Mononuclear cell (primary cell): ENCODE measurements around the gene OR13C9. TPM values are rescaled to one million over a fixed set of nuclear protein-coding genes. Genes with fewer than 3 reads are reported as not detected.

Source experiments
- H3K27me3 ChIP-seq: 2 replicates; pipeline ENCODE4 v1.6.0; 2011; ENCODE audit warnings: low read length, control low read depth; ENCODE audit not compliant: insufficient read depth
- H3K4me1 ChIP-seq: 2 replicates; pipeline ENCODE4 v1.5.1; 2011; ENCODE audit warnings: mild to moderate bottlenecking, low read length, control low read depth; ENCODE audit not compliant: insufficient read depth
- H3K4me3 ChIP-seq: 2 replicates; pipeline ENCODE4 v1.5.1; 2011; ENCODE audit warnings: mild to moderate bottlenecking, low read length, moderate library complexity
- H3K9me3 ChIP-seq: 2 replicates; pipeline ENCODE4 v1.5.1; 2011; ENCODE audit warnings: low read depth, mild to moderate bottlenecking, control low read depth, low read length
- total RNA-seq: library from RNA; depleted of rRNA; stranded (reverse); fragments of >200 nt; gene quantifications from one replicate; pipeline ENCODE4 v1.2.3, GENCODE V29; 2012

OR13C9 gene
- total RNA-seq, 1 donor, result not detected

- Histone ChIP-seq H3K4me1 (no peaks in the 10 kb centered on the region), H3K9me3 (no peaks in the 10 kb centered on the region), H3K27me3 (no peaks in the 10 kb centered on the region), H3K4me3 (no peak overlapping the region)
These were observed 37.4 kb downstream of the OR13C9 start for GRCh38 chr9:104580562-104580961.

- Histone ChIP-seq H3K4me1 (no peaks in the 10 kb centered on the region), H3K27me3 (no peaks in the 10 kb centered on the region), H3K4me3 (no peak overlapping the region), H3K9me3 (no peaks in the 10 kb centered on the region)
These were observed 40.7 kb downstream of the OR13C9 start for GRCh38 chr9:104577263-104577662.

- H3K4me1 ChIP-seq, result no peaks in the 10 kb centered on the region
- H3K27me3 ChIP-seq, result no peaks in the 10 kb centered on the region
- H3K4me3 ChIP-seq, result no peak overlapping the region
- H3K9me3 ChIP-seq, result peaks cover 5% of the 10 kb centered on the region
These were observed 42.5 kb downstream of the OR13C9 start for GRCh38 chr9:104575456-104575855.

- Histone ChIP-seq H3K4me3 (no peak overlapping the region), H3K4me1 (no peaks in the 10 kb centered on the region), H3K27me3 (no peaks in the 10 kb centered on the region), H3K9me3 (peaks cover 5% of the 10 kb centered on the region)
These were observed 45.4 kb downstream of the OR13C9 start for GRCh38 chr9:104572612-104573011.

GRCh38 chr9:104568868-104569267 lies 49.1 kb downstream of the OR13C9 start, which contains the start of gene OR13C8:
OR13C8 (plus strand) TSS chr9:104569168; CDS start chr9:104569168, 0 bp downstream.
- Histone ChIP-seq H3K4me3 (no peak within 1 kb of the TSS), H3K4me1 (no peaks in the 10 kb centered on the region), H3K9me3 (peaks cover 5% of the 10 kb centered on the region), H3K27me3 (no peaks in the 10 kb centered on the region)

Other genes with a start within 250 kb of the OR13C9 start
- not detected for gene OR13F1, start 113.9 kb downstream of the OR13C9 start, total RNA-seq
- not detected for gene OR13C4, start 91.0 kb downstream of the OR13C9 start, total RNA-seq
- not detected for gene OR13C3, start 81.3 kb downstream of the OR13C9 start, total RNA-seq
- gene OR13C8, start 49.0 kb downstream of the OR13C9 start, total RNA-seq, result not detected
- gene OR13C5, start 18.8 kb downstream of the OR13C9 start, total RNA-seq, result not detected
- gene OR13C2, start 12.6 kb downstream of the OR13C9 start, total RNA-seq, result not detected
- 0.21 TPM for gene OR13D1, start 76.3 kb upstream of the OR13C9 start, total RNA-seq
- 21.6 TPM for gene NIPSNAP3A, start 129.5 kb upstream of the OR13C9 start, total RNA-seq
- 0.73 TPM for gene NIPSNAP3B, start 145.9 kb upstream of the OR13C9 start, total RNA-seq